ENCODE results near the gene FBXW7. TPM values are rescaled to one million over a fixed set of nuclear protein-coding genes. Genes with fewer than 3 reads are reported as not detected.

FBXW7 gene
- total RNA-seq, 3 donors from 2014 or later: 55.7 to 247 (median 117) TPM

DNA sequence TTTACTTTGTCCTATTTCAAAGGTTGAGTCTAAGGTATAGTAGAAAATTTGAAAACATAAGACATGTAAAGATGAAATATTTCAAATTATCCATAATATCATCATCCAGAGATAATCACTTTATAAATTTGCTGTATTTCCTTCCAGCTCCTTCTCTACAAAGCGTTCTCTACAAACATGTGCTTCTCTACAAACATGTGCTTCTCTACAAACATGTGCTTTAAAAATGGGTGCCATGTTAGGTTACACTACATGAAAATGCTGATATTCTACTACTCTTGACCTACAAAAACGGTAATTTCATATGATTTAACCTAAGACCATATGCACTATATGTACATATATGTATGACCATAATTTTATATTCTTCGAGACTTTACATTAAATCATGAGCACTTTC lies 92.0 kb downstream of the FBXW7 start:
- no peak overlapping the region for H3K27ac ChIP-seq
- no peaks in the 10 kb centered on the region for H3K36me3 ChIP-seq
- TF ChIP-seq CTCF (IDR thresholded peaks at IDR 0.05) (no peak), POLR2AphosphoS5 (IDR thresholded peaks at IDR 0.05) (no peak), POLR2A (IDR thresholded peaks at IDR 0.05) (no peak)
- no peaks in the 10 kb centered on the region for H3K9me3 ChIP-seq
- intact Hi-C loops (cut with DNase I; ENCODE audit: low total_unique reads): no loop called here
- DNase-seq (ENCODE audit: low spot score in 2 of 2): no peak
- H3K4me3 ChIP-seq: no peak overlapping the region
- H3K4me1 ChIP-seq: no peaks in the 10 kb centered on the region
- no peaks in the 10 kb centered on the region for H3K27me3 ChIP-seq

GRCh38 chr4:152437561-152437960 lies 98.3 kb downstream of the FBXW7 start:
- Histone ChIP-seq H3K27me3 (no peaks in the 10 kb centered on the region), H3K36me3 (no peaks in the 10 kb centered on the region), H3K9me3 (no peaks in the 10 kb centered on the region), H3K27ac (no peak overlapping the region), H3K4me3 (no peak overlapping the region), H3K4me1 (no peaks in the 10 kb centered on the region)
- no peak for DNase-seq (ENCODE audit: low spot score in 2 of 2)
- no peak for TF ChIP-seq POLR2AphosphoS5 (IDR thresholded peaks at IDR 0.05)
- TF ChIP-seq POLR2A (IDR thresholded peaks at IDR 0.05): no peak
- no peak for TF ChIP-seq CTCF (IDR thresholded peaks at IDR 0.05)
- intact Hi-C loops (cut with DNase I; ENCODE audit: low total_unique reads): no loop called here

GRCh38 chr4:152436384-152436783 lies 99.5 kb downstream of the FBXW7 start:
- no peak overlapping the region for H3K27ac ChIP-seq
- intact Hi-C loops (cut with DNase I; ENCODE audit: low total_unique reads): no loop called here
- TF ChIP-seq POLR2AphosphoS5 (IDR thresholded peaks at IDR 0.05): no peak
- no peak for TF ChIP-seq CTCF (IDR thresholded peaks at IDR 0.05)
- TF ChIP-seq POLR2A (IDR thresholded peaks at IDR 0.05): no peak
- H3K36me3 ChIP-seq: no peaks in the 10 kb centered on the region
- H3K27me3 ChIP-seq: no peaks in the 10 kb centered on the region
- no peak overlapping the region for H3K4me3 ChIP-seq
- H3K4me1 ChIP-seq: no peaks in the 10 kb centered on the region
- no peak for DNase-seq (ENCODE audit: low spot score in 2 of 2)
- H3K9me3 ChIP-seq: no peaks in the 10 kb centered on the region

DNA sequence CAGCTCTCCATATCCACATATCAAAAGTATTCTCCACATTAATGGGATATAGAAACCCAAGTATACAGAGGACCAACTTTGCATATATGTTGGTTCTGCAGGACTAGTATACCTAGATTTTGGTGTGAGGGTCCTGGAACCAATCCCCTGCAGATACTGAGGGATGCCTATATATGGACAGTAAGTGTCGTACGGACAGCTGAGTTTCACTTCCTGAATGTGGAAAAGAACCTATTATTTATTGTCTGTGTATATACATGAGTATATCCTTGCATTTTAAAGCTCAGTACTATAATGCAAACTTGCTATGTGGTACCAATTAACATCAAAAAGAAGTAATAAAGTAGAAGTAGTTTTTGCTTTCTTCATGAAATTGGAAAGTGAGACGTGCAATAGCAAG lies 101.9 kb downstream of the FBXW7 start:
- no peaks in the 10 kb centered on the region for H3K36me3 ChIP-seq
- intact Hi-C loops (cut with DNase I; ENCODE audit: low total_unique reads): no loop called here
- H3K4me3 ChIP-seq: no peak overlapping the region
- H3K27me3 ChIP-seq: no peaks in the 10 kb centered on the region
- no peak for DNase-seq (ENCODE audit: low spot score in 2 of 2)
- TF ChIP-seq POLR2AphosphoS5 (IDR thresholded peaks at IDR 0.05) (no peak), CTCF (IDR thresholded peaks at IDR 0.05) (no peak), POLR2A (IDR thresholded peaks at IDR 0.05) (no peak)
- H3K27ac ChIP-seq: no peak overlapping the region
- H3K4me1 ChIP-seq: no peaks in the 10 kb centered on the region
- H3K9me3 ChIP-seq: no peaks in the 10 kb centered on the region

DNA sequence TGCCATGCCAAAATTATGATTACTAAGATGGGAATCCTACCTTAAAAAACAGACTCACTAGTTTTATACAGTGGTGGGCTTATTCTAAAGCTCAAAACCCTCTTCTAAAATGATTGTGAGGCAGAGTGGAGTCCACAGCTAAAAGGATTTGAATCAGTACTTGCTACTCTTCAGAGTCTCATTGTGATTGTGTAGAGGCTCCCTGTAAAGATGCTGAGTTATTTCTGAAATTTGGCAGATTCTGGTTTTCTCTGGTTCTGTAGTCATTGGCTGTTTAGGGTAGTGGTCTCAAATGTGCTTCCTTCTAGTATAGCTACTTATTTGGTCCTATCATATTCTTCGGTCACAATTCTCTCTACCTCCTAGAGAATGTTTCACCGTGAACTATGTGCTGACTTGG lies 104.1 kb downstream of the FBXW7 start:
- intact Hi-C loops (cut with DNase I; ENCODE audit: low total_unique reads): no loop called here
- TF ChIP-seq CTCF (IDR thresholded peaks at IDR 0.05): no peak
- no peak for TF ChIP-seq POLR2AphosphoS5 (IDR thresholded peaks at IDR 0.05)
- TF ChIP-seq POLR2A (IDR thresholded peaks at IDR 0.05): no peak
- H3K27ac ChIP-seq: no peak overlapping the region

More for the DNA sequence above, 104.1 kb downstream of the FBXW7 start:
- DNase-seq (ENCODE audit: low spot score in 2 of 2): no peak
- Histone ChIP-seq H3K4me3 (no peak overlapping the region), H3K4me1 (no peaks in the 10 kb centered on the region), H3K36me3 (no peaks in the 10 kb centered on the region), H3K27me3 (no peaks in the 10 kb centered on the region), H3K9me3 (no peaks in the 10 kb centered on the region)

Data from breast epithelium (tissue), 4 donors.